OCI-LY3 (cell line): ENCODE results near the gene RAB24.

ENCODE experiments used
- CTCF ChIP-seq: fragments of 200-600, 300-600 bp; sonication (generic); IDR thresholded peaks from 2 replicates; pipeline ENCODE4 v1.5.1; 2014; ENCODE audit warnings: antibody characterized with exemption, low read length, low read depth
- EZH2phosphoT487 ChIP-seq: fragments of 200-600 bp; shearing (Covaris generic); IDR thresholded peaks from 2 replicates; pipeline ENCODE4 v1.6.1; 2018; ENCODE audit warnings: antibody characterized with exemption, mixed run types, low read depth

GRCh38 chr5:177264178-177264577 is 39.3 kb downstream of the RAB24 start:
- TF ChIP-seq CTCF = no peak
- TF ChIP-seq EZH2phosphoT487 = no peak
